HG02938 (cell line): Measurements from ENCODE around the gene COX5B.
"Not testable (repeated sequence)": the region's sequence is repeated elsewhere in the genome, so short reads cannot be mapped to it uniquely, and the experiment has no call there.

Experiments used
- ATAC-seq: cut with Tn5 transposase; IDR thresholded peaks from one replicate; pipeline ENCODE4 v1.9.1; 2021; ENCODE audit warnings: mild to moderate bottlenecking, moderate library complexity; ENCODE audit not compliant: unreplicated experiment

The COX5B gene

GRCh38 chr2:97672606-97673140 is 26.8 kb downstream of the COX5B start:
- not testable (repeated sequence) for ATAC-seq

GRCh38 chr2:97673182-97673914 is 27.5 kb downstream of the COX5B start:
- ATAC-seq = no peak

GRCh38 chr2:97673915-97674283 is 28.0 kb downstream of the COX5B start:
- ATAC-seq = no peak

DNA sequence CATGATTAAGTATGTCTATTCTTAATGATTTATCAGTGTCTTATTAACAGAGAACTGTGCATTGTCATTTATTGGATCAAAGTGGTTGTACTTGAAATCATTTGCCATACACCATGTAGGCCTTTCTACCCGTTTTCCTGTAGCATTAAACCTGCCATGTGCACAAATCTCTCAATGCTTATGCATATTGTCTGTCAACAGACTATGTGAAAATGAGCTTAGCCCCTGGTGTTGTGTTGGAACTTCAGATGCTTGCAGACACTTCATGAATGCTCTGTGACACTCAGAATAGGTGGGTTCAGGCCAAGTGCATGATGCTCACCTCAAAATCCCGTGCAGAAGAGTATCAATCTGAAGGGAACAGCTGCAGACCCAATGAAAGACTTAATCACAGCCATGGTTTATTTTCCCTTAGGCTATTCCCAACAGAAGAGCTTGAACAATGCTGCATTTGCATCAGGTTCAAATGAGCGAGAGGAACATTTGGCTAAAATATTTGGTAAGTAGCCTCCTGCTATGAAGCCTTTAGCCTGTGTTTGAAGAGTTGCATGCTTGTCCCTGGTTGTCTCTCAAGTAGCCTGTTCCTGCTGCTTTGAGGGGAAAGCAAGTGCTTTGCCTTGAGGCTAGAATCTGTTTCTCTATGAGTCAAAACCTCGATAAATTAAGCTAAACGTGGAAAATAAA is 29.7 kb downstream of the COX5B start:
- no peak for ATAC-seq

DNA sequence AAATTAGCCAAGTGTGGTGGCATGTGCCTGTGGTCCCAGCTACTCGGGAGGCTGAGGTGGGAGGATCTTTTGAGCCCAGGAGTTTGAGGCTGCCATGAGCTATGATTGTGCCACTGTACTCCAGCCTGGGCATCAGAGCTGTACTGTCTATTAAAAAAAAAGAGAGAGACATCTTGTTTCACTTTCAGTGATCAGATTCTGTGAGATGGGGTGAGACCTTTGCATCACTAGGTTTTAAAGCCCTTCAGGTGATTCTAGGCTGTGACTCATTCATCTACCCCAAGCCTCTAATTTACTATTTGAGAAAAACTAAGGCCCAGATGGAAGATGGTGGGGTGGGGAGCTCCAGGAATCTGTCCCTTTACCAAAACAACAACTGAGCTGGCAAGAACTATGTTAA is 30.8 kb downstream of the COX5B start:
- no peak for ATAC-seq

GRCh38 chr2:97677480-97677879 is 31.6 kb downstream of the COX5B start:
- ATAC-seq = no peak

DNA sequence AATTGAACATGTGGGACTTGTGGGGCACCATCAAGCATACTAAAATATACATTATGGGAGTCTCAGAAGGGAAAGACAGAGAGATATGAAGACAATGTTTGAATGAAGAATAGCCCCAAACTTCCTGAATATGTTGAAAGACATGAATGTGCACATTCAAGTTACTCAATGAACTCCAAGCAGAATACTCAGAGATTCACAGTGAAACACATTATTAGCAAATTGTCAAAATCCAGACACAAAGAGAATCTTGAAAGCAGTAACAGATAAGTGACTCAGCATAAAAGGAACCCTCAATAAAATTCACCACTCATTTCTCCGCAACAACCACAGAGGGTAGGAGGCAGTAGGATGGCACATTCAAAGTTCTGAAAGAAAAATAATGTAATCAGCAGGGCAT is 32.4 kb downstream of the COX5B start:
- ATAC-seq = no peak

DNA sequence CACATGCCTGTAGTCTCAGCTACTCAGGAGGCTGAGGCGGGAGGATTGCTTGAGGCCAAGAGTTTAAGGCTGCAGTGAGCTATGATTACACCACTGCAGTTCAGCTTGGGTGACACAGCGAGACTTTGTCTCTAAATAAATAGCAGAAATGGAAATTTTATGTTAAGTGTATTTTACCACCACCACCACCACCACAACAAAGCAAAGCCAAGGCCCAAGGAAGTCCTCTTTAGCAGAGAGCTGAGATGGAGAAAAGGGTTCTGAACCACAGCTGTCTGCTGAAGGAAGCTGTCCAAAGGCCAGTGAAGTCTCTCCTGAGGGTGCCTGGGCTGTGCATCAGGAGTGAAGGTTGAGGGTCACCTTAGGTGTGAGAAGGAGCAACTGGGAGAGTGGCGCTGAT is 41.4 kb downstream of the COX5B start:
- ATAC-seq = not testable (repeated sequence)

- ATAC-seq = no peak
Observed at GRCh38 chr2:97688062-97688827, 42.4 kb downstream of the COX5B start.

DNA sequence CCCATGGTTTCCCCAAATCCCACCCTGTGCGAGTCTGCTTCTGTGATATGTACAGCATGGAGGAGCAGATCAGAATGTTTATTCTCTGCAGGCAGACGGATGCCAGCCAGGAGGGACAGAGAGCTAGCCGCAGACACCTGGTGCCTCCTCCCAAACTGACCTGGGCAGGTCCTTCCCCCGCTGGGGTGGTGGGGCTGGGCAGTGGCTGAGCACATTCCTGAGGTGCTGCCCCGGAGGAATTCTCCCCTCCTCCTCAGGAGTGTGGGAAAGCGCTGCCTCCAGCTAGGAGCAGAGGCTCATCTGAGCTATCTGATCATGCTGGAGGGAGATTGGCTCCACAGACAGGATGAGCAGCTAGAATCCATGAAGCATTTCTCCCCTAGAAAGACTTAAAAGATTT is 45.3 kb downstream of the COX5B start:
- ATAC-seq = no peak

DNA sequence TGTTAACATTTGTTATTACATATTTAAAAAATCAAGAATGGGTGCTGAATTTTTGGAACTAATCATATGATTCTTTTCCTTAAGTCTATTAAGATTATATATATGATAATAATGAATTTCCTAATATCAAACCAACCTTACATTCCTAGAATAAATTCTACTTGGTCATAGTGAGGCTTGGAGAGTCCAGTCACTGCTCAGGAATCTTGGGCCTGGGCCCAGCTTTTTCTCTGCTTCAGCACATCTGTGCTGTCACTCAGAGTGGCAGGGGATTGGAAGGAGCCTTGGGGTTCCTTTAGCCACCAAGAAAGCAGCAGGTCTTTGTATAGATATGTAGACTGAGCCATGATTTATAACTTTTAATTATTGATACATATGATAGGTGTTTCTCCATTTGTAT is 47.6 kb downstream of the COX5B start:
- ATAC-seq = no peak

- ATAC-seq = no peak
Observed at GRCh38 chr2:97695744-97696143, 49.9 kb downstream of the COX5B start.

- peak; percentile 67 for ATAC-seq
Observed at GRCh38 chr2:97697252-97698235, 51.7 kb downstream of the COX5B start.
